Neural progenitor cell (in vitro differentiated cells): ENCODE measurements around the gene CDNF. TPM values are rescaled to one million over a fixed set of nuclear protein-coding genes. Genes with fewer than 3 reads are reported as not detected.

Source experiments
- DNase-seq: peaks from one replicate; pipeline ENCODE4 v3.0.0-alpha.2; 2016; ENCODE audit warnings: low spot score
- H2AFZ ChIP-seq: fragments of 200-600 bp; sonication (generic); replicated peaks from 2 replicates; pipeline ENCODE4 v1.6.1; 2016; ENCODE audit warnings: antibody characterized with exemption
- H3F3A ChIP-seq: fragments of 200-600 bp; sonication (generic); 2 replicates; pipeline ENCODE4 v1.6.1; 2016; ENCODE audit warnings: antibody characterized with exemption, low read depth
- H3K27ac ChIP-seq: fragments of 200-600 bp; sonication (generic); 2 replicates; pipeline ENCODE4 v1.5.1; 2016; ENCODE audit warnings: mild to moderate bottlenecking
- H3K27me3 ChIP-seq: fragments of 200-600 bp; sonication (generic); 2 replicates; pipeline ENCODE4 v1.6.1; 2016; ENCODE audit warnings: mild to moderate bottlenecking, moderate library complexity
- H3K36me3 ChIP-seq: fragments of 200-600 bp; sonication (generic); 2 replicates; pipeline ENCODE4 v1.5.1; 2016
- H3K4me1 ChIP-seq: fragments of 200-600 bp; sonication (generic); 2 replicates; pipeline ENCODE4 v1.6.1; 2016; ENCODE audit warnings: mixed run types
- H3K4me2 ChIP-seq: fragments of 200-600 bp; sonication (generic); 2 replicates; pipeline ENCODE4 v1.6.1; 2016
- H3K4me3 ChIP-seq: fragments of 200-600 bp; sonication (generic); 2 replicates; pipeline ENCODE4 v1.5.1; 2016
- H3K79me2 ChIP-seq: fragments of 200-600 bp; sonication (generic); 2 replicates; pipeline ENCODE4 v1.6.1; 2016; ENCODE audit warnings: low read depth
- H3K9ac ChIP-seq: fragments of 200-600 bp; sonication (generic); 2 replicates; pipeline ENCODE4 v1.6.1; 2016
- H3K9me3 ChIP-seq: fragments of 200-600 bp; sonication (generic); 2 replicates; pipeline ENCODE4 v1.5.1; 2016; ENCODE audit warnings: low read depth
- H4K20me1 ChIP-seq: fragments of 200-600 bp; sonication (generic); 2 replicates; pipeline ENCODE4 v1.6.1; 2016; ENCODE audit warnings: low read depth
- H3K27ac Mint-ChIP-seq: 3 replicates; pipeline ENCODE4 v1.8.0; 2021; ENCODE audit warnings: mixed read lengths
- H3K27me3 Mint-ChIP-seq: 2 replicates; pipeline ENCODE4 v1.8.0; 2022; ENCODE audit warnings: low read depth, mild to moderate bottlenecking, inconsistent platforms, moderate library complexity, mixed read lengths; ENCODE audit not compliant: insufficient read depth
- H3K36me3 Mint-ChIP-seq: 3 replicates; pipeline ENCODE4 v1.8.0; 2021; ENCODE audit warnings: mixed read lengths
- H3K4me1 Mint-ChIP-seq: 3 replicates; pipeline ENCODE4 v1.8.0; 2021; ENCODE audit warnings: mixed read lengths
- H3K4me3 Mint-ChIP-seq: 3 replicates; pipeline ENCODE4 v1.8.0; 2021; ENCODE audit warnings: mild to moderate bottlenecking, moderate library complexity, mixed read lengths
- H3K9me3 Mint-ChIP-seq: 3 replicates; pipeline ENCODE4 v1.8.0; 2020; ENCODE audit warnings: mixed read lengths
- CTCF ChIP-seq: fragments of 200-600 bp; sonication (generic); IDR thresholded peaks from 2 replicates; pipeline ENCODE4 v1.5.1; 2017; ENCODE audit warnings: antibody characterized with exemption, mild to moderate bottlenecking
- EZH2 ChIP-seq: fragments of 200-600 bp; sonication (generic); IDR thresholded peaks from 2 replicates; pipeline ENCODE4 v1.6.1; 2017; ENCODE audit warnings: antibody characterized with exemption, mild to moderate bottlenecking, moderate library complexity
- EZH2phosphoT487 ChIP-seq: fragments of 200-600 bp; sonication (generic); IDR thresholded peaks from 2 replicates; pipeline ENCODE4 v1.6.1; 2017; ENCODE audit warnings: antibody characterized with exemption
- total RNA-seq: library from RNA; depleted of rRNA; stranded (reverse); fragments of >200 nt; gene quantifications from 2 replicates; pipeline ENCODE4 v1.2.3, GENCODE V29; 2015; ENCODE audit warnings: low replicate concordance

The CDNF gene
- total RNA-seq, 1 donor from 2014 or later, result 5.2 TPM

DNA sequence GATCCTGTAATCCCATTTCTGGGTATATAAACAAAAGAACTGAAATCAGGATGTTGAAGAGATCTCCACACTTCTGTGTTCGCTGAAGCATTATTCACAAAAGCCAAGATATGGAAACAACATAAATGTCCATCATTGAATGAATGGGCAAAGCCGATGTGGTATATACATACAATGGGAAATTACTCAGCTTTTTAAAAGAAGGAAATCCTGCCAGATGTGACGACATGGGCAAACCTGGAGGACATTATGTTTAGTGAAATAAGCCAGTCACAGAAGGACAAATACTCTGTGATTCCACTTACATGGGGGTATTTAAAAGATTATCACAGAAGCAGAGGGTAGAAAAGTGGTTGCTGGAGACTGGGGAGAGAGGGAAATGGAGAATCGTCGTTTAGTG lies 39.2 kb downstream of the CDNF start:
- Histone ChIP-seq H3K27me3 (no peaks in the 10 kb centered on the region), H3F3A (no peaks in the 10 kb centered on the region), H3K4me2 (no peak overlapping the region), H3K79me2 (no peaks in the 10 kb centered on the region), H3K4me3 (no peak overlapping the region), H2AFZ (no peak overlapping the region), H3K27ac (no peak overlapping the region), H4K20me1 (no peaks in the 10 kb centered on the region), H3K9me3 (no peaks in the 10 kb centered on the region), H3K4me1 (no peaks in the 10 kb centered on the region), H3K9ac (no peak overlapping the region), H3K36me3 (no peaks in the 10 kb centered on the region)
- DNase-seq, result no peak
- Mint-ChIP-seq H3K27ac (no peak overlapping the region), H3K9me3 (peaks cover 3% of the 10 kb centered on the region), H3K36me3 (no peaks in the 10 kb centered on the region), H3K27me3 (no peaks in the 10 kb centered on the region), H3K4me1 (no peaks in the 10 kb centered on the region), H3K4me3 (no peak overlapping the region)
- TF ChIP-seq EZH2phosphoT487, result no peak
- no peak for TF ChIP-seq EZH2
- TF ChIP-seq CTCF, result no peak

- H2AFZ ChIP-seq, result no peak overlapping the region
- H3K4me2 ChIP-seq, result no peak overlapping the region
- Mint-ChIP-seq H3K4me3 (no peak overlapping the region), H3K9me3 (peaks cover 7% of the 10 kb centered on the region), H3K27me3 (peaks cover 2% of the 10 kb centered on the region), H3K4me1 (no peaks in the 10 kb centered on the region), H3K27ac (no peak overlapping the region), H3K36me3 (no peaks in the 10 kb centered on the region)
- H3F3A ChIP-seq, result no peaks in the 10 kb centered on the region
- no peak for DNase-seq
- H3K27ac ChIP-seq, result no peak overlapping the region
- no peaks in the 10 kb centered on the region for H3K27me3 ChIP-seq
- H3K36me3 ChIP-seq, result no peaks in the 10 kb centered on the region
- no peaks in the 10 kb centered on the region for H3K79me2 ChIP-seq
- TF ChIP-seq EZH2 (no peak), EZH2phosphoT487 (no peak), CTCF (no peak)
- no peak overlapping the region for H3K9ac ChIP-seq
- H3K4me1 ChIP-seq, result no peaks in the 10 kb centered on the region
- no peaks in the 10 kb centered on the region for H4K20me1 ChIP-seq
- H3K9me3 ChIP-seq, result no peaks in the 10 kb centered on the region
- no peak overlapping the region for H3K4me3 ChIP-seq
These were observed 49.9 kb downstream of the CDNF start for GRCh38 chr10:14787938-14788337.

GRCh38 chr10:14784459-14785055 lies 53.3 kb downstream of the CDNF start:
- TF ChIP-seq CTCF, result no peak
- no peak for TF ChIP-seq EZH2phosphoT487
- TF ChIP-seq EZH2, result no peak
- Histone ChIP-seq H3K9ac (no peak overlapping the region), H3K27me3 (no peaks in the 10 kb centered on the region), H3K36me3 (no peaks in the 10 kb centered on the region), H3K27ac (no peak overlapping the region), H4K20me1 (no peaks in the 10 kb centered on the region), H3F3A (no peaks in the 10 kb centered on the region), H3K4me1 (no peaks in the 10 kb centered on the region), H3K79me2 (no peaks in the 10 kb centered on the region), H3K4me3 (no peak overlapping the region), H3K9me3 (no peaks in the 10 kb centered on the region), H3K4me2 (no peak overlapping the region), H2AFZ (no peak overlapping the region)
- DNase-seq, result no peak
- Mint-ChIP-seq H3K27ac (no peak overlapping the region), H3K9me3 (peaks cover 7% of the 10 kb centered on the region), H3K27me3 (peaks cover 2% of the 10 kb centered on the region), H3K36me3 (no peaks in the 10 kb centered on the region), H3K4me3 (no peak overlapping the region), H3K4me1 (peaks cover 7% of the 10 kb centered on the region)
